NCI-H2081 treated with DMSO at 0.1 percent for 48 hours (cell line): ENCODE results near the gene SLC9A7.
"Not testable (repeated sequence)": the region's sequence is repeated elsewhere in the genome, so short reads cannot be mapped to it uniquely, and the experiment has no call there.

Source experiments
- DNase-seq: peaks from one replicate; lab custom pipeline; 2025; lab: John Stamatoyannopoulos, UW

Gene SLC9A7

GRCh38 chrX:46754036-46754435 is 4.9 kb downstream of the SLC9A7 start:
- DNase-seq, result no peak

- no peak for DNase-seq
Measured at GRCh38 chrX:46750889-46751288, 8.0 kb downstream of the SLC9A7 start.

DNA sequence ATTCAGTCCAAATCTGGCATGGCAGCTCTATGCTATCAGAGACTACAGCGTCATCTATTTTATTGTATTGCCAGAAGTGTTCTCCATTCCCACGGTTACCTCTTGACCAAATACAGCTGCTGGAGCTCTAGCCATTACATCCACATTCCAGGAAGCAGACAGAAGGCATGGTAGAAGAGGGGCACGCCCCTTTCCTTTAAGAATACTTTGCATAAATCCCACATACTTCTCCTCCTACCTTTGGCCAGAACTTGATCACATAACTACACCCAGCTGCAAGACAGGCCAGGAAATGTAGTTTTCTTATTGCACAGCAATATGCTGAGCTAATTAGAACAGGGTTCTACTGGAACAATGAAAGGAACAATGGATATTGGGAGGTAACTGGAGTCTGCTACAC is 14.9 kb downstream of the SLC9A7 start:
- DNase-seq, result no peak

- no peak for DNase-seq
Measured at GRCh38 chrX:46743046-46743445, 15.9 kb downstream of the SLC9A7 start.

GRCh38 chrX:46739736-46740135 is 19.2 kb downstream of the SLC9A7 start:
- DNase-seq, result no peak

DNA sequence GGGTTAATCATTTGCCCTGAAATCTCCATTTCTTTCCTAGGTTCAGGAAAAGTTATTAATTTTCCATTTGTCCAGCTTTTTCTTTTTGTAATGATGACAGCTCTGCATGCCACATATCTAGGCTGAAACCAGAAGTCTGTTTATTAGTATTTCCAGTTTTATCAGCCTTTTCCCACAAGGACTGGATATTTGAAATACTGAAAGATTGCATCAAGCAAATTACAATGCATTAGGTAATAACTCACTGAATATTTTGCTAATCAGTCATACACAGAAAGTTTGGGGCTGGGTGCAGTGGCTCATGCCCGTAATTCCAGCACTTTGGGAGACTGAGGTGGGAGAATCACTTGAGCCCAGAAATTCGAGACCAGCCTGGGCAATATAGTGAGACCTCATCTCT is 21.5 kb downstream of the SLC9A7 start:
- DNase-seq, result no peak

- DNase-seq, result no peak
Measured at GRCh38 chrX:46737041-46737440, 21.9 kb downstream of the SLC9A7 start.

- no peak for DNase-seq
Measured at GRCh38 chrX:46735622-46736021, 23.3 kb downstream of the SLC9A7 start.

- no peak for DNase-seq
Measured at GRCh38 chrX:46733226-46733625, 25.7 kb downstream of the SLC9A7 start.

- DNase-seq, result no peak
Measured at GRCh38 chrX:46730765-46731164, 28.2 kb downstream of the SLC9A7 start.

GRCh38 chrX:46727441-46727840 is 31.5 kb downstream of the SLC9A7 start:
- DNase-seq, result no peak

DNA sequence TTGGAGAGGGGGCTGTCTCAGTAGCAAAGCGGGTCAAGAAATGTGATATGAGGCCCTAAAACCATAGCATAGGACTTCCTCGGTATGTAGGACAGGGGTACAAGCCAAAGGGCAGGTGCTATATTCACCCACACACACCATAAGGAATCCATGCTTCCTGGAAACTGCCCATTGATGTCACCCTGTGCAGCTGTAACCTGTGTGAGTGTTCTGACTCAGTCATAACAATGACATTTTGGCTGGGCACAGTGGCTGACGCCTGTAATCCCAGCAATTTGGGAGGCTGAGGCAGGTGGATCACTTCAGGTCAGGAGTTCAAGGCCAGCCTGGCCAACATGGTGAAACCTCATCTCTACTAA is 35.4 kb downstream of the SLC9A7 start:
- DNase-seq, result not testable (repeated sequence)

DNA sequence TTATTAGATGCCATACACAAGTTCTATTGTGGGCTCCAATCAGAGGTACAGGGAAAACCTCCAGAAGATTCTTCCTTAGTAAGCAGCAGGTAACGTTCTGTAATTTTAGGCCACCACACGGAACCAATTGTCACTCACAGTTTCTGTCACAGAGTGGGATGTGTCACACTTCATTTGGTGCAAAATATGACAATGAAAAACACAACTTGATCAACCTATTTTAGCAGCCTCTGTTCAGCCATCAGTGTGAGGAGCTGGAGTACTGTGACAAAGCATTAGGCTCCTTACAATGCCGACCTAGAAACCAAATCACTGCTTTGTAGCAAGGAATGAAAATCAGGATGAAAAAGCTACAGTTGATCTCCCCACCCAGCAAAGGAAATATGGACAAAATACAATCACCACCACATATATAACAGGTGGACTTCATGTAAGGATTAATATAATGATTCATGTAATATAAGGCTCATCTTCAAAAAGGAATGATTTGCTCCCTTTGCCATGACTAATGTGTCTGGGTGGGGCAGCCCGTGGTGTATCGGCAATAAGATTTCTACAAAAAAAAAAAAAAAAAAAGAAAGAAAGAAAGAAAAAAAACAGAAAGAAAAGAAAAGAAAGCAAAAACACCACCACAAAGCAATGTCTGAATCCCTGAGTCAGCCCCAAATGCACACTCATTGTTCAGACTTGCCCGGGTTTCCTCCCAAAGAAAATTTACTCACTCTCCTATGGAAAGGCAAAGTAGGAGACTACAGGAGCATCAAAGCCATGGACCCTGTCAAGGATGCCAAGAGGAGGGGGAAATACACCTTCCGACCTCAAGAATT is 36.0 kb downstream of the SLC9A7 start:
- no peak for DNase-seq

DNA sequence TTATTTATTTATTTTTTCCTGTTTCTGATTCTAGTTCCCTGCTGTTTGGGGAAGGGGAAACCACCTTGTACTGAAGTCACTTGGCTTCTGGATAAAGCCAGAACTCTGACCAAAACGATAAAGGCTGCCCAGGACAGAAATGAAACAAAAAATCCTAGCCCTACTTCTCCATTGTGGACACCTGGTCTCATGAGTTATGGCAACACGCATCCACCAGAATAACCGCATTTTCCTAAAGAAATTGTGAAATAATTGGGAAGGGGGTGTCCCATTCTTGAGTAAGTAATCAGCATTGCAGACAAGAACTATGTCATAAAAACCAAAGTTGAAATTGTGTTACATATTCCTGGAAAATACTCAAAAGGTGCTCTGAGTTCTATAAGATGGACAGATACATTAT is 42.1 kb downstream of the SLC9A7 start:
- DNase-seq, result no peak

DNA sequence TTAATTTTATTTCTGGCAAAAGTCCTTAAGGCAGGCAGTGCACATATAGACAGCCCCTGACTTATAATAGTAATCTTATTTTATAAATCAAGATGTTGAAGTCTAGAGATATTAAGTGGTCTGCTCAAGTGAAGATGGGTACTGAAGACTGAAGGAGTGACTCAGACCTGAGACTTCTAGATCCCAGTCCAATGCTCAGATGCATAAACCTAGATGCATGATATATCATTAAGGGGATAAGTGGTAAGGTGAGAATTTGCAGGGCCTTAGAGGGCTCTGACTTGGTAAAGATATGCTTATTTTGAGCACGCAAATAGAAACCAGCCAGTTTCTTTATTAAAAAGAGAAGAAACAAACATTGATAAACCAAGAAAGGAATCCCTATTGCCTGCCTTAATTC is 42.9 kb downstream of the SLC9A7 start:
- no peak for DNase-seq

DNA sequence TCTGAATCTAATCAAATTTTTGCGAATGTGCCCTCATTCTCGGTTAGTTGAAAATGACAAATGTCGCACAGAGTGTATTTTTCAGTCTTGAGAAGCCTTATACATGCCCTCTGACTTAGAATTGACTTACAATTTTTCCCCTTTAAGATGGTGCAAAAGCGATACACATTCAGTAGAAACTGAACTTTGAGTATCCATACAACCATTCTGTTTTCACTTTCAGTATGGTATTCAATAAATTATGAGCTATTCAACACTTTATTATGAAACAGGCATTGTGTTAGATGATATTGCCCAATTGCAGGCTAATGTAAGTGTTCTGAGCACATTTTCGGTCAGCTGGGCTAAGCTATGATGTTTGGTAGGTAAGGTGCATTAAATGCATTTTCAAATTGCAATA is 43.4 kb downstream of the SLC9A7 start:
- no peak for DNase-seq

GRCh38 chrX:46713672-46714490 is 45.0 kb downstream of the SLC9A7 start:
- no peak for DNase-seq

GRCh38 chrX:46712764-46713163 is 46.2 kb downstream of the SLC9A7 start:
- no peak for DNase-seq

GRCh38 chrX:46710927-46711623 is 47.8 kb downstream of the SLC9A7 start:
- peak; percentile 35 for DNase-seq

GRCh38 chrX:46710425-46710824 is 48.5 kb downstream of the SLC9A7 start:
- no peak for DNase-seq

GRCh38 chrX:46707274-46707965 is 51.5 kb downstream of the SLC9A7 start:
- DNase-seq, result no peak

DNA sequence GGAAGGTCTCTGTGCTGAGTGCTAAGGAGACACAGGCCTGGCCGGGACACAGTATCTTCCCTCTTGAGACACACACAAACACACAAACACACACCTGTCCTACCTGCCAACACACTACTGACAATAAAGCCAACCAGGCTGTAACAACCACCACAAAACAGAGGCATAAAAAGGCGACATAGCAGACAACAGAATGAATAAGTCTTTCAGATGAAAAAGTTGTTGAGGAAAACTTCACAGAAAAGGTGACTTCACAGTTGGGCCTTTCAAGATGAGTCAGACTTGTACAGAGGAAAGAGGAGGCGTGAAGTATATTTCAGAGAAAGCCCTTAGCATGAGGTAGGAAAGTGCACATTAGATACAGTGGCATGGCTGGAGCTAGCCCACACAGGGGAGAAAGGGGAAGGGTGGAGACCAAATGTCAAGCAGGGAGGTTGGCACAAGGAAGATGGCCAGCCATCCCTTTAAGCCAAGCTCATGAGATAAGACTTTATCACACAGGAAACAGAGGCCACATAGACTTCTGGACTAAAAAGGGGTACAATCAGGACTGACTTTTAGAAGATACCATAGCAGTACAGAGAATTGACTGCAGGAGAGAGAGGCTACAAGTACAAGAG is 54.0 kb downstream of the SLC9A7 start:
- DNase-seq, result no peak
